GM18951 (cell line): ENCODE data around the gene UBASH3B.
"Not testable (repeated sequence)": the region's sequence is repeated elsewhere in the genome, so short reads cannot be mapped to it uniquely, and the experiment has no call there.

ENCODE experiments used
- POLR2A ChIP-seq: IDR thresholded peaks from 4 replicates; pipeline ENCODE4 v1.6.1; 2011; ENCODE audit warnings: mild to moderate bottlenecking; ENCODE audit not compliant: insufficient read length, insufficient read depth; ENCODE audit errors: extremely low read depth
- in situ Hi-C: fragments of 300-500 bp; cut with MboI; formaldehyde crosslinking; loops from one replicate; pipeline ENCODE4 v1.12.0; 2022; ENCODE audit warnings: low sequenced_read_pairs, mixed read lengths, inconsistent platforms; ENCODE audit not compliant: unreplicated experiment

UBASH3B gene

GRCh38 chr11:122809866-122810265 lies 154.3 kb downstream of the UBASH3B start:
- no peak for TF ChIP-seq POLR2A
- in situ Hi-C loops: no loop called here

- TF ChIP-seq POLR2A: no peak
- in situ Hi-C loops: no loop called here
Observed at GRCh38 chr11:122811721-122812120, 156.2 kb downstream of the UBASH3B start.

GRCh38 chr11:122812638-122813037 lies 157.1 kb downstream of the UBASH3B start:
- no peak for TF ChIP-seq POLR2A
- in situ Hi-C loops: no loop called here

- TF ChIP-seq POLR2A: no peak
- in situ Hi-C loops: no loop called here
Observed at GRCh38 chr11:122813176-122813893, 157.8 kb downstream of the UBASH3B start.

GRCh38 chr11:122813894-122814270 lies 158.4 kb downstream of the UBASH3B start:
- TF ChIP-seq POLR2A: no peak
- in situ Hi-C loops: no loop called here

GRCh38 chr11:122814401-122814800 lies 158.9 kb downstream of the UBASH3B start:
- in situ Hi-C loops: no loop called here

GRCh38 chr11:122815900-122816299 lies 160.4 kb downstream of the UBASH3B start:
- TF ChIP-seq POLR2A: no peak
- in situ Hi-C loops: no loop called here

More at GRCh38 chr11:122814401-122814800, 158.9 kb downstream of the UBASH3B start:
- TF ChIP-seq POLR2A: no peak

- in situ Hi-C loops: no loop called here
- no peak for TF ChIP-seq POLR2A
Observed at GRCh38 chr11:122816761-122817520, 161.4 kb downstream of the UBASH3B start.

GRCh38 chr11:122820158-122820557 lies 164.6 kb downstream of the UBASH3B start:
- in situ Hi-C loops: no loop called here
- no peak for TF ChIP-seq POLR2A

- in situ Hi-C loops: no loop called here
- TF ChIP-seq POLR2A: no peak
Observed at GRCh38 chr11:122821169-122821568, 165.6 kb downstream of the UBASH3B start.

GRCh38 chr11:122822241-122822640 lies 166.7 kb downstream of the UBASH3B start:
- no peak for TF ChIP-seq POLR2A
- in situ Hi-C loops: no loop called here

- in situ Hi-C loops: no loop called here
- TF ChIP-seq POLR2A: no peak
Observed at GRCh38 chr11:122823564-122823963, 168.0 kb downstream of the UBASH3B start.

- in situ Hi-C loops: not testable (repeated sequence)
Observed at GRCh38 chr11:122829371-122829770, 173.8 kb downstream of the UBASH3B start.

GRCh38 chr11:122832297-122832696 lies 176.8 kb downstream of the UBASH3B start:
- in situ Hi-C loops: not testable (repeated sequence)
